Kidney (tissue), 14 donors: ENCODE measurements around the gene SRSF3. TPM values are rescaled to one million over a fixed set of nuclear protein-coding genes. Genes with fewer than 3 reads are reported as not detected.
"Not testable (repeated sequence)": the region's sequence is repeated elsewhere in the genome, so short reads cannot be mapped to it uniquely, and the experiment has no call there.

ENCODE experiments used
- DNase-seq, 5 donors: peaks; one replicate each; pipeline ENCODE4 v3.0.0-alpha.2; 2013 to 2020
- FAIRE-seq: peaks from 2 replicates; lab custom pipeline; 2012; peaks lifted over from hg19 to GRCh38; lab: Jason Lieb, UNC
- H3K27ac ChIP-seq, 2 donors: one replicate each; pipeline ENCODE4 v1.7.0; 2013; ENCODE audit warnings: low read depth in 2 of 2, low read length in 2 of 2, inconsistent platforms in 1 of 2
- H3K27me3 ChIP-seq: one replicate; pipeline ENCODE4 v1.7.1; 2013; ENCODE audit warnings: low read length, inconsistent platforms; ENCODE audit not compliant: control insufficient read depth, insufficient read depth
- H3K36me3 ChIP-seq, 3 donors: one replicate each; pipeline versions ENCODE4 v1.7.0 to v1.7.1; 2013; ENCODE audit warnings: low read length in 3 of 3, control low read depth in 1 of 3, inconsistent platforms in 1 of 3; ENCODE audit not compliant: insufficient read depth in 3 of 3, control insufficient read depth in 2 of 3
- H3K4me1 ChIP-seq, 3 donors: one replicate each; pipeline versions ENCODE4 v1.7.0 to v1.7.1; 2013; ENCODE audit warnings: low read length in 3 of 3, inconsistent platforms in 1 of 3, low read depth in 1 of 3; ENCODE audit not compliant: control insufficient read depth in 2 of 3, insufficient read depth in 2 of 3
- H3K4me3 ChIP-seq, 3 donors: one replicate each; pipeline versions ENCODE4 v1.7.0 to v1.8.1; 2013; ENCODE audit warnings: low read length in 3 of 3, control low read depth in 1 of 3, inconsistent platforms in 1 of 3
- H3K9ac ChIP-seq, 3 donors: one replicate each; pipeline versions ENCODE4 v1.7.0 to v1.7.1; 2013; ENCODE audit warnings: low read length in 3 of 3, control low read depth in 1 of 3, inconsistent platforms in 1 of 3
- H3K9me3 ChIP-seq, 3 donors: one replicate each; pipeline versions ENCODE4 v1.7.0 to v1.7.1; 2013; ENCODE audit warnings: low read length in 3 of 3, control low read depth in 1 of 3, inconsistent platforms in 1 of 3; ENCODE audit not compliant: control insufficient read depth in 2 of 3, insufficient read depth in 1 of 3
- CTCF ChIP-seq: IDR thresholded peaks from 3 replicates; pipeline ENCODE4 v1.5.1; 2012; ENCODE audit warnings: mild to moderate bottlenecking, moderate library complexity, borderline replicate concordance; ENCODE audit not compliant: insufficient read depth; ENCODE audit errors: extremely low read depth
- intact Hi-C: fragments of 100-400 bp; cut with DNase I; formaldehyde crosslinking; loops from one replicate; pipeline ENCODE4 v1.11.1; 2022
- polyA plus RNA-seq: library from polyadenylated mRNA; stranded (reverse); fragments of 350-450 nt; fragmentation: Illumina TruSeq; extraction: RNeasy Lipid Tissue Mini Kit (QIAGEN cat#74804); gene quantifications from one replicate; pipeline ENCODE4 v1.2.3, GENCODE V29; 2014; ENCODE audit warnings: low read depth, low replicate concordance; ENCODE audit not compliant: insufficient read depth
- total RNA-seq: library from RNA; stranded (reverse); fragmentation: NEBNext Ultra II Directional; extraction: Animal tissue kit (Norgen Biotek cat#: 25700); gene quantifications from one replicate; pipeline ENCODE4 v1.2.1, GENCODE V29; 2021
- donor health status: control.
- donor health status: control.
- donor health status: control.
- donor health status: control.
- donor health status: control.
- donor health status: DM: yes; HTN: yes; CAD: no.
- donor health status: Normal renal cell carcinoma (clear cell type).

The SRSF3 gene
- total and polyA plus RNA-seq, 2 donors from 2014 or later, result 222 to 257 TPM

- Histone ChIP-seq H3K27me3 (no peaks in the 10 kb centered on the region), H3K9me3 (no peaks in the 10 kb centered on the region), H3K4me3 (peak overlapping the region in 2 of 3 donors; percentile 21 to 91), H3K36me3 (peaks cover 45 to 89% (median 56%) of the 10 kb centered on the region in 3 donors), H3K27ac (no peak overlapping the region), H3K9ac (no peak overlapping the region), H3K4me1 (peaks cover 13 to 27% (median 15%) of the 10 kb centered on the region in 3 donors)
- FAIRE-seq (no peak), DNase-seq (no peak)
- TF ChIP-seq CTCF, result no peak
- intact Hi-C loops, result no loop called here
Measured at GRCh38 chr6:36600564-36601146, 6.5 kb downstream of the SRSF3 start.

GRCh38 chr6:36601818-36602217, 7.7 kb downstream of the SRSF3 start:
- H3K27ac ChIP-seq, H3K9me3 ChIP-seq, H3K4me3 ChIP-seq, H3K27me3 ChIP-seq, H3K9ac ChIP-seq, FAIRE-seq, DNase-seq, intact Hi-C loops: not testable (repeated sequence)
- peaks cover 13 to 27% (median 15%) of the 10 kb centered on the region in 3 donors for H3K4me1 ChIP-seq
- H3K36me3 ChIP-seq, result peaks cover 46 to 89% (median 58%) of the 10 kb centered on the region in 3 donors

GRCh38 chr6:36603222-36604089, 9.3 kb downstream of the SRSF3 start:
- intact Hi-C loops, result no loop called here
- Histone ChIP-seq H3K36me3 (peaks cover 50 to 86% (median 50%) of the 10 kb centered on the region in 3 donors), H3K27ac (no peak overlapping the region), H3K9ac (no peak overlapping the region), H3K9me3 (no peaks in the 10 kb centered on the region), H3K27me3 (no peaks in the 10 kb centered on the region), H3K4me3 (no peak overlapping the region), H3K4me1 (peaks cover 9 to 19% (median 15%) of the 10 kb centered on the region in 3 donors)
- TF ChIP-seq CTCF, result no peak
- no peak for FAIRE-seq
- DNase-seq, result no peak
